Tibial nerve (tissue), 4 donors: Measurements from ENCODE around the gene ITPKC. TPM values are rescaled to one million over a fixed set of nuclear protein-coding genes. Genes with fewer than 3 reads are reported as not detected.

Experiments
- DNase-seq, 2 donors: peaks; one replicate each; pipeline ENCODE4 v3.0.0-alpha.2; 2019; ENCODE audit warnings: low spot score in 2 of 2
- H3K27ac ChIP-seq, 4 donors: fragments of 200-600 bp; sonication (generic) in 3 of 4; one replicate each; pipeline ENCODE4 v1.5.1; 2017 to 2019; ENCODE audit warnings: mild to moderate bottlenecking in 1 of 4
- H3K27me3 ChIP-seq, 2 donors: fragments of 200-600 bp; sonication (generic) in 1 of 2; one replicate each; pipeline versions ENCODE4 v1.5.1 to v1.6.0; 2017 to 2019
- H3K36me3 ChIP-seq, 3 donors: fragments of 200-600 bp; sonication (generic); one replicate each; pipeline ENCODE4 v1.5.1; 2018 to 2019
- H3K4me1 ChIP-seq, 4 donors: fragments of 200-600 bp; sonication (generic) in 3 of 4; one replicate each; pipeline ENCODE4 v1.5.1; 2017 to 2019
- H3K4me3 ChIP-seq, 4 donors: fragments of 200-600 bp; sonication (generic) in 3 of 4; one replicate each; pipeline ENCODE4 v1.5.1; 2017 to 2019; ENCODE audit warnings: mild to moderate bottlenecking in 1 of 4, moderate library complexity in 1 of 4
- H3K9me3 ChIP-seq, 4 donors: fragments of 200-600 bp; sonication (generic) in 3 of 4; one replicate each; pipeline ENCODE4 v1.5.1; 2017 to 2019
- EP300 ChIP-seq, 2 donors: sonication (generic); formaldehyde crosslinking; IDR thresholded peaks; one replicate each; pipeline ENCODE4 v1.6.1; 2017; ENCODE audit warnings: antibody characterized with exemption in 2 of 2, mild to moderate bottlenecking in 1 of 2
- POLR2A ChIP-seq, 2 donors: fragments of 450-650 bp; IDR thresholded peaks; one replicate each; pipeline ENCODE4 v1.6.1; 2017; ENCODE audit warnings: antibody characterized with exemption in 2 of 2, mild to moderate bottlenecking in 2 of 2, moderate library complexity in 2 of 2
- WGBS, 2 donors: methylation state at CpG; one replicate each; pipeline ENCODE4 v1.1.5; 2018; 5-methylcytosine and 5-hydroxymethylcytosine counted together
- total RNA-seq, 4 donors: library from RNA; depleted of rRNA; stranded (reverse); fragments of >200 nt; gene quantifications; one replicate each; pipeline ENCODE4 v1.1.0, GENCODE V29; 2016
- TF ChIP-seq, protein P1 (sequence below), 5 experiments: fragments of 200-600 bp in 3 of 5; fragments of 450-650 bp in 2 of 5; sonication (generic) in 3 of 5; IDR thresholded peaks; one replicate each; pipeline ENCODE4 v1.5.1; 2016 to 2019; ENCODE audit warnings: antibody characterized with exemption in 5 of 5, mild to moderate bottlenecking in 3 of 5, moderate library complexity in 2 of 5

The ITPKC gene
- total RNA-seq, 4 donors from 2014 or later: 72.0 to 114 (median 90.9) TPM

DNA sequence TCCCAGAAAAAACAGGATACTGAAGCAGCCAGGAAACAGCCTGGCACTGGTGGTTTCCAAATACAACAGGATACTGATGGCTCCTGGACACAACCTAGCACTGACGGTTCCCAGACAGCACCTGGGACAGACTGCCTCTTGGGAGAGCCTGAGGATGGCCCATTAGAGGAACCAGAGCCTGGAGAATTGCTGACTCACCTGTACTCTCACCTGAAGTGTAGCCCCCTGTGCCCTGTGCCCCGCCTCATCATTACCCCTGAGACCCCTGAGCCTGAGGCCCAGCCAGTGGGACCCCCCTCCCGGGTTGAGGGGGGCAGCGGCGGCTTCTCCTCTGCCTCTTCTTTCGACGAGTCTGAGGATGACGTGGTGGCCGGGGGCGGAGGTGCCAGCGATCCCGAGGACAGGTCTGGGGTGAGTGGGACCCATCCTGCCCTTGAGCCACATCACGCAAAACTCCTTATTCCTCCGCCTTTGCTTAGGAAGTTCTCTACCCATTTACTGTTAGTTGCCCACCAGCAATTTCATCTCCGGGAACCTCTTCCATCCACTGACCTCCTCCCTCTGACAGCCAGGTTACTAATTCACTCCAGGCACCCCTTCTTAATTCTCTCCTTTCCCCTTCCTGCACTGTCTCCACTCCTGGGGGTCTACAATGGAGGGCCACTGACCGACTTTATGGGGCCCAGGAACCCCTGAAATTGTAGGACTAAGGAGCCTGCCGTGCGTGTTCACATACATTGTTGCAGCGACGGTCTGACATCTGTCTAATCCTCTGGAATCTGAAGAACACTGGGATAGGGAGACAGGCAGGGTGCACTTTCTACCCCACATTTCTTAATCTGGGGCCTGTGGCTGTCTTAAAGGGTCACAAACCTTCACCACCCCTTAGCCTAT is 1.2 kb downstream of the ITPKC start:
- TF ChIP-seq, protein P1, sequence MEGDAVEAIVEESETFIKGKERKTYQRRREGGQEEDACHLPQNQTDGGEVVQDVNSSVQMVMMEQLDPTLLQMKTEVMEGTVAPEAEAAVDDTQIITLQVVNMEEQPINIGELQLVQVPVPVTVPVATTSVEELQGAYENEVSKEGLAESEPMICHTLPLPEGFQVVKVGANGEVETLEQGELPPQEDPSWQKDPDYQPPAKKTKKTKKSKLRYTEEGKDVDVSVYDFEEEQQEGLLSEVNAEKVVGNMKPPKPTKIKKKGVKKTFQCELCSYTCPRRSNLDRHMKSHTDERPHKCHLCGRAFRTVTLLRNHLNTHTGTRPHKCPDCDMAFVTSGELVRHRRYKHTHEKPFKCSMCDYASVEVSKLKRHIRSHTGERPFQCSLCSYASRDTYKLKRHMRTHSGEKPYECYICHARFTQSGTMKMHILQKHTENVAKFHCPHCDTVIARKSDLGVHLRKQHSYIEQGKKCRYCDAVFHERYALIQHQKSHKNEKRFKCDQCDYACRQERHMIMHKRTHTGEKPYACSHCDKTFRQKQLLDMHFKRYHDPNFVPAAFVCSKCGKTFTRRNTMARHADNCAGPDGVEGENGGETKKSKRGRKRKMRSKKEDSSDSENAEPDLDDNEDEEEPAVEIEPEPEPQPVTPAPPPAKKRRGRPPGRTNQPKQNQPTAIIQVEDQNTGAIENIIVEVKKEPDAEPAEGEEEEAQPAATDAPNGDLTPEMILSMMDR (IDR thresholded peaks at IDR 0.05): no peak
- TF ChIP-seq POLR2A (IDR thresholded peaks at IDR 0.05): no peak
- no peak for TF ChIP-seq EP300 (IDR thresholded peaks at IDR 0.05)
- Histone ChIP-seq H3K4me1 (peaks cover 0 to 68% (median 39%) of the 10 kb centered on the region in 4 donors), H3K27me3 (no peaks in the 10 kb centered on the region), H3K27ac (peak overlapping the region; percentile 92 to 99 (median 94)), H3K9me3 (no peaks in the 10 kb centered on the region), H3K4me3 (peak overlapping the region; percentile 63 to 81 (median 74)), H3K36me3 (peaks cover 0 to 6% (median 0%) of the 10 kb centered on the region in 3 donors)
- 17 to 36% methylated on average over 20 of the region's 20 CpGs for WGBS, 2 donors
- peak in 1 of 2 donors; percentile 38 for DNase-seq

DNA sequence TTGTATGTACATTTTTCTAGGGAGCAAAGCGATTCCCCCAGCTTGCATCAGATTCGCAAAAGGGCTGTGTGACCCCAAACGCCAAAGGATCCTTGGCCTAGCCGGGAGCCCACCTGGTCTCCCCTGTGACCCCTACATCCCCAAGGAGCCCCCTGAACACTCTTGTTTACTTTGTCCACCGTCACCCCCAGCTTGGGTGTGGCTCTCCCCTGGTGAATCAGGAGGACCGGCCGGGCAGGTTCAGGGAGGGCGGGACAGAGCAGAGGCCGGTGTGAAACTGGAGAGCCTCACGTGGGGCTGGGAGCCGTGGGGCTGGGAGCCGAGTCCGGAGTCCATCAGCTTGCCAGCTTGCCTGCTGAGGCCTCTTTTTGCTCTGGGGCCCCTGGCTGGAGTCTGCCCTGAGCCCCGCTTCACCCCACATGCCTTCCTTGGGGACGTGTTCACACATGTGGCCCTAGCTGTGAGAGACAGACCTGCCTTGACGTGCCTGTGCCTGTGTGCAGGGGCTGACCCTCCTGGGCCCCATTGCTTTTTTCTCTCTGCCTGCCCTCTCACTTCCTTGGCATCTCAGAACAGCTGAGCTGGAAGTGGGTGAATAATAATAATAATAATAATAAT is 2.0 kb downstream of the ITPKC start:
- Histone ChIP-seq H3K9me3 (no peaks in the 10 kb centered on the region), H3K4me3 (peak overlapping the region; percentile 63 to 81 (median 74)), H3K36me3 (peaks cover 0 to 13% (median 2%) of the 10 kb centered on the region in 3 donors), H3K4me1 (peaks cover 0 to 67% (median 35%) of the 10 kb centered on the region in 4 donors), H3K27ac (peak overlapping the region; percentile 92 to 99 (median 94)), H3K27me3 (no peaks in the 10 kb centered on the region)
- peak; percentile 54 to 58 for DNase-seq
- TF ChIP-seq, protein P1 (IDR thresholded peaks at IDR 0.05): no peak
- TF ChIP-seq EP300 (IDR thresholded peaks at IDR 0.05) (peak in 1 of 2 donors; percentile 46), POLR2A (IDR thresholded peaks at IDR 0.05) (peak in 1 of 2 donors; percentile 21)
- 6% methylated on average over 15 to 16 of the region's 16 CpGs for WGBS, 2 donors

DNA sequence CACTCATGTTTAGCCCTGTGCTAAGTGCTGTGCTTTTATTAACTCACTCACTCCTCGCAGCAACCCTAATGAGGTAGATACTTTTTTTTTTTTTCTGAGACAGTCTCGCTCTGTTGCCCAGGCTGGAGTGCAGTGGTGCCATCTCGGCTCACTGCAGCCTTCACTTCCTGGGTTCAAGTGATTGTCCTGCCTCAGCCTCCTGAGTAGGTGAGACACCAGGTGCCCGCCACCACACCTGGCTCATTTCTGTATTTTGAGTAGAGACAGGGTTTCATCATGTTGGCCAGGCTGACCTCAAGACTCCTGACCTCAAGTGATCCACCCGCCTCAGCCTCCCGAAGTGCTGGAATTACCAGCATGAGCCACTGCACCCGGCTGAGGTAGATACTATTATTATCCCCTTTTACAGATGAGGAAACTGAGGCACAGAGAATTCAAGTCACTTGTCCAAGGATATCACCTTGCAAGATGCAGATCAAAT is 2.5 kb downstream of the ITPKC start:
- Histone ChIP-seq H3K4me3 (peak overlapping the region; percentile 63 to 81 (median 74)), H3K4me1 (peaks cover 0 to 65% (median 35%) of the 10 kb centered on the region in 4 donors), H3K27me3 (no peaks in the 10 kb centered on the region), H3K36me3 (peaks cover 0 to 19% (median 3%) of the 10 kb centered on the region in 3 donors), H3K27ac (peak overlapping the region; percentile 92 to 99 (median 94)), H3K9me3 (no peaks in the 10 kb centered on the region)
- 37 to 39% methylated on average over 7 of the region's 7 CpGs for WGBS, 2 donors
- TF ChIP-seq, protein P1 (IDR thresholded peaks at IDR 0.05): no peak
- TF ChIP-seq POLR2A (IDR thresholded peaks at IDR 0.05): no peak
- TF ChIP-seq EP300 (IDR thresholded peaks at IDR 0.05): no peak
- DNase-seq: no peak

GRCh38 chr19:40721140-40721486 is 4.2 kb downstream of the ITPKC start:
- H3K27ac ChIP-seq: peak overlapping the region; percentile 92 to 99 (median 94)
- H3K9me3 ChIP-seq: no peaks in the 10 kb centered on the region
- WGBS, 2 donors: 76 to 89% methylated on average over 6 of the region's 6 CpGs
- TF ChIP-seq EP300 (IDR thresholded peaks at IDR 0.05): no peak
- H3K4me1 ChIP-seq: peaks cover 0 to 66% (median 40%) of the 10 kb centered on the region in 4 donors
- H3K27me3 ChIP-seq: no peaks in the 10 kb centered on the region
- peak overlapping the region; percentile 63 to 81 (median 74) for H3K4me3 ChIP-seq
- no peak for DNase-seq
- peaks cover 3 to 35% (median 5%) of the 10 kb centered on the region in 3 donors for H3K36me3 ChIP-seq

GRCh38 chr19:40721936-40722661 is 5.2 kb downstream of the ITPKC start:
- no peaks in the 10 kb centered on the region for H3K27me3 ChIP-seq
- H3K36me3 ChIP-seq: peaks cover 3 to 45% (median 13%) of the 10 kb centered on the region in 3 donors
- peak overlapping the region in 2 of 4 donors; percentile 75 to 81 for H3K4me3 ChIP-seq
- no peak for DNase-seq
- peak overlapping the region; percentile 92 to 99 (median 94) for H3K27ac ChIP-seq
- no peaks in the 10 kb centered on the region for H3K9me3 ChIP-seq
- 45 to 58% methylated on average over 9 of the region's 9 CpGs for WGBS, 2 donors
- H3K4me1 ChIP-seq: peaks cover 0 to 64% (median 40%) of the 10 kb centered on the region in 4 donors
- TF ChIP-seq, protein P1 (IDR thresholded peaks at IDR 0.05): no peak
- TF ChIP-seq POLR2A (IDR thresholded peaks at IDR 0.05) (no peak), EP300 (IDR thresholded peaks at IDR 0.05) (no peak)
